A549 (cell line): Measurements from ENCODE around the gene IP6K3. TPM values are rescaled to one million over a fixed set of nuclear protein-coding genes. Genes with fewer than 3 reads are reported as not detected.

Experiments
- ATAC-seq, 2 experiments: fragments of 200-7000 bp in 1 of 2; fragments of >200 bp in 1 of 2; cut with Nextera tagmentation in 1 of 2; cut with Tn5 transposase in 1 of 2; 3 replicates each; pipeline versions ENCODE4 v1.8.0 to v1.9.1; 2018 to 2020; ENCODE audit warnings: mild to moderate bottlenecking in 1 of 2, moderate library complexity in 1 of 2
- CTCF ChIA-PET: fragments of 300-600 bp; sonication (Branson Sonifier 250); formaldehyde crosslinking; extraction: SDS; loops from one replicate; lab custom pipeline; 2021; ENCODE audit warnings: antibody characterized with exemption, inconsistent platforms; lab: Yijun Ruan, JAX
- POLR2A ChIA-PET: fragments of 350-600 bp; formaldehyde crosslinking; extraction: SDS; loops from one replicate; lab custom pipeline; 2021; ENCODE audit warnings: antibody characterized with exemption, inconsistent platforms; lab: Yijun Ruan, JAX
- DNase-seq, 2 experiments: peaks; one replicate each; pipeline versions ENCODE4 v3.0.0 to v3.0.0-alpha.2; 2011 to 2016; ENCODE audit warnings: low read depth in 1 of 2, low spot score in 1 of 2
- FAIRE-seq: peaks from 2 replicates; lab custom pipeline; 2011; peaks lifted over from hg19 to GRCh38; lab: Jason Lieb, UNC
- H3K27ac ChIP-seq, 2 experiments: fragments of >200 bp; sonication (Bioruptor Twin); formaldehyde crosslinking; 3 replicates each; pipeline ENCODE4 v1.5.1; 2016 to 2017
- H3K4me1 ChIP-seq: fragments of >200 bp; sonication (Bioruptor Twin); formaldehyde crosslinking; 3 replicates; pipeline ENCODE4 v1.6.1; 2016
- H3K4me2 ChIP-seq: fragments of >200 bp; sonication (Bioruptor Twin); formaldehyde crosslinking; 3 replicates; pipeline ENCODE4 v1.6.1; 2016
- H3K4me3 ChIP-seq: fragments of >200 bp; sonication (Bioruptor Twin); formaldehyde crosslinking; 3 replicates; pipeline ENCODE4 v1.5.1; 2016
- H3K9me3 ChIP-seq: fragments of >200 bp; sonication (Bioruptor Twin); formaldehyde crosslinking; 3 replicates; pipeline ENCODE4 v1.6.1; 2016
- BCL3 ChIP-seq: fragments of >200 bp; sonication (Bioruptor Twin); formaldehyde crosslinking; IDR thresholded peaks from 3 replicates; pipeline ENCODE4 v1.6.1; 2016
- BHLHE40 ChIP-seq: IDR thresholded peaks from 2 replicates; pipeline ENCODE4 v1.6.1; 2012; ENCODE audit warnings: low read depth, low read length, inconsistent platforms
- CBX2 ChIP-seq: fragments of 200-600 bp; sonication (generic); IDR thresholded peaks from 2 replicates; pipeline ENCODE4 v1.6.1; 2016; ENCODE audit warnings: low read depth, mild to moderate bottlenecking, borderline replicate concordance
- CEBPB ChIP-seq, 2 experiments: fragments of >200 bp in 1 of 2; sonication (Bioruptor Twin) in 1 of 2; formaldehyde crosslinking in 1 of 2; IDR thresholded peaks; 2 replicates each; pipeline ENCODE4 v1.6.1; 2012 to 2016
- E2F6 ChIP-seq: IDR thresholded peaks from 2 replicates; pipeline ENCODE4 v1.6.1; 2012; ENCODE audit warnings: low read depth, borderline replicate concordance
- EHF ChIP-seq: fragments of 250-450 bp; sonication (Bioruptor Pico); IDR thresholded peaks from 2 replicates; pipeline ENCODE4 v1.5.0; 2020; ENCODE audit warnings: mild to moderate bottlenecking
- ELK1 ChIP-seq: fragments of 150-350 bp; IDR thresholded peaks from 2 replicates; pipeline ENCODE4 v1.6.1; 2014; ENCODE audit warnings: low read depth, mild to moderate bottlenecking, low read length
- HES2 ChIP-seq: fragments of >200 bp; sonication (Bioruptor Twin); formaldehyde crosslinking; IDR thresholded peaks from 2 replicates; pipeline ENCODE4 v1.6.1; 2016
- HEYL ChIP-seq: fragments of 250-450 bp; sonication (Bioruptor Pico); IDR thresholded peaks from 2 replicates; pipeline ENCODE4 v1.8.0; 2021; ENCODE audit warnings: mild to moderate bottlenecking, moderate library complexity
- HMGXB4 ChIP-seq: fragments of 250-450 bp; sonication (Bioruptor Pico); IDR thresholded peaks from 2 replicates; pipeline ENCODE4 v1.5.0; 2021; ENCODE audit warnings: mild to moderate bottlenecking, moderate library complexity, borderline replicate concordance
- HOXA7 ChIP-seq: fragments of 250-450 bp; sonication (Bioruptor Pico); IDR thresholded peaks from 2 replicates; pipeline ENCODE4 v1.5.0; 2020; ENCODE audit warnings: mild to moderate bottlenecking, moderate library complexity
- HOXB5 ChIP-seq: fragments of 250-450 bp; sonication (Bioruptor Pico); IDR thresholded peaks from 2 replicates; pipeline ENCODE4 v1.5.0; 2020; ENCODE audit warnings: mild to moderate bottlenecking, moderate library complexity
- JUN ChIP-seq, 2 experiments: fragments of >200 bp; sonication (Bioruptor Twin); formaldehyde crosslinking; IDR thresholded peaks; 2 replicates in 1 of 2; 3 replicates in 1 of 2; pipeline ENCODE4 v1.6.1; 2016 to 2017
- JUNB ChIP-seq: fragments of >200 bp; sonication (Bioruptor Twin); formaldehyde crosslinking; IDR thresholded peaks from 2 replicates; pipeline ENCODE4 v1.6.1; 2016
- MAFK ChIP-seq: fragments of 450-650 bp; IDR thresholded peaks from 2 replicates; pipeline ENCODE4 v1.6.1; 2014; ENCODE audit not compliant: partially characterized antibody
- MAX ChIP-seq: IDR thresholded peaks from 2 replicates; pipeline ENCODE4 v1.6.1; 2012
- MYC ChIP-seq: IDR thresholded peaks from 2 replicates; pipeline ENCODE4 v1.6.1; 2012; ENCODE audit warnings: mild to moderate bottlenecking, inconsistent platforms, low read length, improper control_type of control experiment, borderline replicate concordance
- NR3C1 ChIP-seq: fragments of >200 bp; sonication (Bioruptor Twin); formaldehyde crosslinking; IDR thresholded peaks from 3 replicates; pipeline ENCODE4 v1.6.1; 2017
- POLR2A ChIP-seq: IDR thresholded peaks from 2 replicates; pipeline ENCODE4 v1.6.1; 2012; ENCODE audit warnings: mild to moderate bottlenecking, low read length
- POLR2AphosphoS2 ChIP-seq: conservative IDR thresholded peaks from 2 replicates; pipeline ENCODE4 v1.6.1; 2012; ENCODE audit warnings: low read length, improper control_type of control experiment, inconsistent platforms
- REST ChIP-seq: fragments of 200-600 bp; sonication (generic); IDR thresholded peaks from 2 replicates; pipeline ENCODE4 v1.6.1; 2016; ENCODE audit warnings: antibody characterized with exemption, mild to moderate bottlenecking, moderate library complexity
- RFX5 ChIP-seq: fragments of 450-650 bp; IDR thresholded peaks from 2 replicates; pipeline ENCODE4 v1.7.1; 2014; ENCODE audit warnings: antibody characterized with exemption, mild to moderate bottlenecking, moderate library complexity
- SMC3 ChIP-seq: fragments of >200 bp; sonication (Bioruptor Twin); formaldehyde crosslinking; IDR thresholded peaks from 3 replicates; pipeline ENCODE4 v1.6.1; 2018; ENCODE audit warnings: inconsistent platforms
- SREBF2 ChIP-seq: fragments of 450-650 bp; IDR thresholded peaks from 2 replicates; pipeline ENCODE4 v1.6.1; 2014; ENCODE audit warnings: mild to moderate bottlenecking, moderate library complexity
- TP53 ChIP-seq: fragments of 250-450 bp; sonication (Bioruptor Pico); IDR thresholded peaks from 2 replicates; pipeline ENCODE4 v1.5.0; 2021; ENCODE audit warnings: mild to moderate bottlenecking, moderate library complexity
- USF2 ChIP-seq: fragments of 450-650 bp; IDR thresholded peaks from 2 replicates; pipeline ENCODE4 v1.6.1; 2014; ENCODE audit warnings: antibody characterized with exemption
- ZNF302 ChIP-seq: fragments of 250-450 bp; sonication (Bioruptor Pico); IDR thresholded peaks from 2 replicates; pipeline ENCODE4 v1.9.0; 2021; ENCODE audit warnings: inconsistent platforms, mild to moderate bottlenecking, moderate library complexity
- WGBS: methylation state at CpG from one replicate; pipeline ENCODE4 v1.1.6; 2017; ENCODE audit errors: missing lambda C conversion rate; 5-methylcytosine and 5-hydroxymethylcytosine counted together
- polyA plus RNA-seq, 4 experiments: library from polyadenylated mRNA; depleted of rRNA in 3 of 4; stranded (reverse); fragments of >200 nt; fragmentation: RNase III in 1 of 4; extraction: RNeasy Plus Mini Kit Qiagen cat#74134 plus additional on column Dnase treatment in 1 of 4; gene quantifications; 2 replicates in 3 of 4; 3 replicates in 1 of 4; pipeline ENCODE4 v1.2.3, GENCODE V29; 2011 to 2017

IP6K3 gene
- polyA plus RNA-seq, 2 of the 4 experiments (the other 2 are of a cell fraction) = 0.03 to 0.12 TPM

GRCh38 chr6:33740794-33741193 lies 5.9 kb downstream of the IP6K3 start:
- Histone ChIP-seq H3K4me2 (no peak overlapping the region), H3K4me3 (no peak overlapping the region), H3K27ac (no peak overlapping the region; a peak in 1 of 6 replicates), H3K9me3 (no peaks in the 10 kb centered on the region), H3K4me1 (peaks cover 14% of the 10 kb centered on the region)
- WGBS = 87% methylated on average over 5 of the region's 5 CpGs
- no peak for ATAC-seq
- no peak for DNase-seq
- POLR2A ChIA-PET = no interaction called here
- no peak for TF ChIP-seq E2F6
- TF ChIP-seq HOXA7 (CRISPR knock-in tag) = no peak
- no peak for TF ChIP-seq JUN (IDR thresholded peaks at IDR 0.05)
- no peak for TF ChIP-seq HEYL
- no peak for TF ChIP-seq TP53 (CRISPR knock-in tag)
- no peak for TF ChIP-seq BCL3
- TF ChIP-seq RFX5 = no peak
- no peak for TF ChIP-seq EHF (CRISPR knock-in tag)
- TF ChIP-seq ZNF302 (CRISPR knock-in tag) = no peak
- TF ChIP-seq USF2 = no peak
- TF ChIP-seq MAFK = no peak
- no peak for TF ChIP-seq SMC3
- no peak for TF ChIP-seq BHLHE40
- no peak for FAIRE-seq
- CTCF ChIA-PET = interaction anchor here (0.8 to 7.2 kb wide), 3 partner anchors 21 to 416 kb away, joined by 3 to 55 read pairs (median 6); no protein-coding TSS in a partner anchor

GRCh38 chr6:33740204-33740608 lies 6.5 kb downstream of the IP6K3 start:
- no peak overlapping the region for H3K4me3 ChIP-seq
- CTCF ChIA-PET = interaction anchor here (1.2 to 7.2 kb wide), 3 partner anchors 12 to 417 kb away, joined by 4 to 55 read pairs (median 4); no protein-coding TSS in a partner anchor
- 60% methylated on average over 2 of the region's 6 CpGs for WGBS
- no peak overlapping the region; a peak in 1 of 6 replicates for H3K27ac ChIP-seq
- TF ChIP-seq NR3C1 (no peak), MYC (no peak), POLR2A (no peak), SREBF2 (no peak), HOXB5 (no peak), REST (no peak), ELK1 (no peak), MAX (no peak), HES2 (no peak), CEBPB (IDR thresholded peaks at IDR 0.05) (no peak), JUNB (no peak), CBX2 (no peak), HMGXB4 (no peak), POLR2AphosphoS2 (no peak), BCL3 (no peak)
- TF ChIP-seq, all 56 proteins: peak for 0
- Histone ChIP-seq H3K4me2 (no peak overlapping the region), H3K4me1 (peaks cover 8% of the 10 kb centered on the region), H3K9me3 (no peaks in the 10 kb centered on the region)
- POLR2A ChIA-PET = no interaction called here
- FAIRE-seq (no peak), DNase-seq (no peak), ATAC-seq (no peak)
